ENCODE results near the gene TTC33.
"Not testable (repeated sequence)": the region's sequence is repeated elsewhere in the genome, so short reads cannot be mapped to it uniquely, and the experiment has no call there.

Gene TTC33

GRCh38 chr5:40648150-40648549, 107.6 kb downstream of the TTC33 start:
- no peak for DNase-seq

GRCh38 chr5:40646266-40646665, 109.5 kb downstream of the TTC33 start:
- DNase-seq = no peak

- not testable (repeated sequence) for DNase-seq
These were observed 116.2 kb downstream of the TTC33 start for GRCh38 chr5:40639531-40639930.

- DNase-seq = no peak
These were observed 121.2 kb downstream of the TTC33 start for GRCh38 chr5:40634593-40634992.

GRCh38 chr5:40634154-40634553, 121.6 kb downstream of the TTC33 start:
- DNase-seq = no peak

GRCh38 chr5:40631236-40631635, 124.5 kb downstream of the TTC33 start:
- no peak for DNase-seq

- no peak for DNase-seq
These were observed 125.6 kb downstream of the TTC33 start for GRCh38 chr5:40630126-40630525.

GRCh38 chr5:40628407-40628806, 127.4 kb downstream of the TTC33 start:
- DNase-seq = no peak

GRCh38 chr5:40627706-40628105, 128.1 kb downstream of the TTC33 start:
- DNase-seq = no peak

- no peak for DNase-seq
These were observed 129.0 kb downstream of the TTC33 start for GRCh38 chr5:40626801-40627200.

- no peak for DNase-seq
These were observed 132.0 kb downstream of the TTC33 start for GRCh38 chr5:40623480-40624420.

- no peak for DNase-seq
These were observed 133.1 kb downstream of the TTC33 start for GRCh38 chr5:40622463-40623252.

GRCh38 chr5:40619421-40619820, 136.3 kb downstream of the TTC33 start:
- DNase-seq = no peak

- no peak for DNase-seq
These were observed 136.8 kb downstream of the TTC33 start for GRCh38 chr5:40618926-40619325.

GRCh38 chr5:40616781-40617180, 139.0 kb downstream of the TTC33 start:
- no peak for DNase-seq

GRCh38 chr5:40615586-40616170, 140.1 kb downstream of the TTC33 start:
- no peak for DNase-seq

GRCh38 chr5:40614923-40615585, 140.7 kb downstream of the TTC33 start:
- no peak for DNase-seq

GRCh38 chr5:40614466-40614865, 141.3 kb downstream of the TTC33 start:
- no peak for DNase-seq

- DNase-seq = no peak
These were observed 148.6 kb downstream of the TTC33 start for GRCh38 chr5:40607202-40607601.

GRCh38 chr5:40606077-40606765, 149.5 kb downstream of the TTC33 start:
- DNase-seq = no peak

GRCh38 chr5:40605295-40605958, 150.3 kb downstream of the TTC33 start:
- DNase-seq = no peak

GRCh38 chr5:40603378-40603777, 152.4 kb downstream of the TTC33 start:
- no peak for DNase-seq
